HepG2 (cell line): ENCODE measurements around the gene STRBP.

ENCODE experiments used
- CBFB ChIP-seq: sonication (generic); formaldehyde crosslinking; IDR thresholded peaks from 2 replicates; pipeline ENCODE4 v1.4.0; 2020; ENCODE audit warnings: missing genetic modification reagents
- EZH2 ChIP-seq: conservative IDR thresholded peaks from 2 replicates; pipeline ENCODE4 v1.6.1; 2012; ENCODE audit warnings: mild to moderate bottlenecking, low read depth, low read length, moderate library complexity
- JUND ChIP-seq: sonication (generic); formaldehyde crosslinking; IDR thresholded peaks from 2 replicates; pipeline ENCODE4 v1.8.0; 2022; ENCODE audit warnings: mild to moderate bottlenecking, missing genetic modification reagents
- ZFP36 ChIP-seq: fragments of 150-350 bp; IDR thresholded peaks from 2 replicates; pipeline ENCODE4 v1.6.1; 2018; ENCODE audit warnings: borderline replicate concordance, low read length, low read depth; ENCODE audit not compliant: partially characterized antibody
- ZNF34 ChIP-seq: sonication (generic); formaldehyde crosslinking; IDR thresholded peaks from 2 replicates; pipeline ENCODE4 v1.4.0; 2020; ENCODE audit warnings: mild to moderate bottlenecking, missing genetic modification reagents, borderline replicate concordance
- TF ChIP-seq, protein P1 (sequence below): sonication (generic); formaldehyde crosslinking; IDR thresholded peaks from 2 replicates; pipeline ENCODE4 v1.4.0; 2020; ENCODE audit warnings: missing genetic modification reagents
- TF ChIP-seq, protein P2 (sequence below): sonication (generic); formaldehyde crosslinking; IDR thresholded peaks from 2 replicates; pipeline ENCODE4 v1.5.0; 2020; ENCODE audit warnings: mild to moderate bottlenecking, missing genetic modification reagents, moderate library complexity
- TF ChIP-seq, protein P3 (sequence below), 2 experiments: fragments of 450-650 bp in 1 of 2; sonication (generic) in 1 of 2; formaldehyde crosslinking in 1 of 2; IDR thresholded peaks; 2 replicates each; pipeline versions ENCODE4 v1.6.1 to v1.8.0; 2016 to 2022; ENCODE audit warnings: antibody characterized with exemption in 1 of 2, mild to moderate bottlenecking in 1 of 2, missing genetic modification reagents in 1 of 2

DNA sequence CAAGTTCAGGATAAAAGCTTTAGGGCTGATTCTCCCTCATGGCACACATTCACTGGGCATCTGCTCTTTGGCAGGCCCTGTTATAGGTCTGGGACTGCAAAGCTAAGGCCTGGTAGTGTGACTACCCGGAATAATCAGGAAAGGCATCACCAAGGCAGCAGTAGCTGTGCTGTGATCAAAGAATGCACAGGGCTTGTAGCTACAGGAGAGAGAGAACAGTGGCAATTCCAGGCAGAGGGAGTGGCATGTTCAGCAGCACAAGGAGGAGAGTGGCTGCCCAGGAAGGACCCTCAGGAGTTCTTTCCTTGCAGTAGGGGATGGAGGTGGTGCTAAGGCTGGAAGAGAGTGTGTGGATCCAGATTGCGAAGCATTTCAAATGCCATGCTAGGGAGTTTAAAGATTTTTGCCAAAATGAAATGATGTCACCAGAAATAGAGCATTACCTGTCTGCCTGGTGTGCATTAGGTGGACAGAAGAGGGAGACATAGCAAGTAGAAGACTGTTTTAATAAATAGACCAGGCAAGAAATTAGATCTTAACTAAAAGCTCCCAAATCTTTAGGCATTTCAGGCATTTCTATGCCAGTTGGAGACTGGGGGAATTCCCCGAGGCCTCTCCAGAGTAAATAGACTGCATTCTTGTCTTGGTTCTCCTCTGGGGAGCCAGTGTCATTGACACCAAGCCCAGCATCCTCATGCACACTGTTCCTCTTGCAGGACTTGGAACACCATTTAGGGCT, 165.8 kb downstream of the STRBP start:
- TF ChIP-seq, protein P1, sequence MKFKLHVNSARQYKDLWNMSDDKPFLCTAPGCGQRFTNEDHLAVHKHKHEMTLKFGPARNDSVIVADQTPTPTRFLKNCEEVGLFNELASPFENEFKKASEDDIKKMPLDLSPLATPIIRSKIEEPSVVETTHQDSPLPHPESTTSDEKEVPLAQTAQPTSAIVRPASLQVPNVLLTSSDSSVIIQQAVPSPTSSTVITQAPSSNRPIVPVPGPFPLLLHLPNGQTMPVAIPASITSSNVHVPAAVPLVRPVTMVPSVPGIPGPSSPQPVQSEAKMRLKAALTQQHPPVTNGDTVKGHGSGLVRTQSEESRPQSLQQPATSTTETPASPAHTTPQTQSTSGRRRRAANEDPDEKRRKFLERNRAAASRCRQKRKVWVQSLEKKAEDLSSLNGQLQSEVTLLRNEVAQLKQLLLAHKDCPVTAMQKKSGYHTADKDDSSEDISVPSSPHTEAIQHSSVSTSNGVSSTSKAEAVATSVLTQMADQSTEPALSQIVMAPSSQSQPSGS (CRISPR knock-in tag) = no peak
- TF ChIP-seq, protein P2, sequence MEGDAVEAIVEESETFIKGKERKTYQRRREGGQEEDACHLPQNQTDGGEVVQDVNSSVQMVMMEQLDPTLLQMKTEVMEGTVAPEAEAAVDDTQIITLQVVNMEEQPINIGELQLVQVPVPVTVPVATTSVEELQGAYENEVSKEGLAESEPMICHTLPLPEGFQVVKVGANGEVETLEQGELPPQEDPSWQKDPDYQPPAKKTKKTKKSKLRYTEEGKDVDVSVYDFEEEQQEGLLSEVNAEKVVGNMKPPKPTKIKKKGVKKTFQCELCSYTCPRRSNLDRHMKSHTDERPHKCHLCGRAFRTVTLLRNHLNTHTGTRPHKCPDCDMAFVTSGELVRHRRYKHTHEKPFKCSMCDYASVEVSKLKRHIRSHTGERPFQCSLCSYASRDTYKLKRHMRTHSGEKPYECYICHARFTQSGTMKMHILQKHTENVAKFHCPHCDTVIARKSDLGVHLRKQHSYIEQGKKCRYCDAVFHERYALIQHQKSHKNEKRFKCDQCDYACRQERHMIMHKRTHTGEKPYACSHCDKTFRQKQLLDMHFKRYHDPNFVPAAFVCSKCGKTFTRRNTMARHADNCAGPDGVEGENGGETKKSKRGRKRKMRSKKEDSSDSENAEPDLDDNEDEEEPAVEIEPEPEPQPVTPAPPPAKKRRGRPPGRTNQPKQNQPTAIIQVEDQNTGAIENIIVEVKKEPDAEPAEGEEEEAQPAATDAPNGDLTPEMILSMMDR (CRISPR knock-in tag) = peak; percentile 37
- TF ChIP-seq CBFB = no peak
- TF ChIP-seq EZH2 = no peak
- TF ChIP-seq ZNF34 = no peak
- TF ChIP-seq ZFP36 = no peak
- TF ChIP-seq, protein P3, sequence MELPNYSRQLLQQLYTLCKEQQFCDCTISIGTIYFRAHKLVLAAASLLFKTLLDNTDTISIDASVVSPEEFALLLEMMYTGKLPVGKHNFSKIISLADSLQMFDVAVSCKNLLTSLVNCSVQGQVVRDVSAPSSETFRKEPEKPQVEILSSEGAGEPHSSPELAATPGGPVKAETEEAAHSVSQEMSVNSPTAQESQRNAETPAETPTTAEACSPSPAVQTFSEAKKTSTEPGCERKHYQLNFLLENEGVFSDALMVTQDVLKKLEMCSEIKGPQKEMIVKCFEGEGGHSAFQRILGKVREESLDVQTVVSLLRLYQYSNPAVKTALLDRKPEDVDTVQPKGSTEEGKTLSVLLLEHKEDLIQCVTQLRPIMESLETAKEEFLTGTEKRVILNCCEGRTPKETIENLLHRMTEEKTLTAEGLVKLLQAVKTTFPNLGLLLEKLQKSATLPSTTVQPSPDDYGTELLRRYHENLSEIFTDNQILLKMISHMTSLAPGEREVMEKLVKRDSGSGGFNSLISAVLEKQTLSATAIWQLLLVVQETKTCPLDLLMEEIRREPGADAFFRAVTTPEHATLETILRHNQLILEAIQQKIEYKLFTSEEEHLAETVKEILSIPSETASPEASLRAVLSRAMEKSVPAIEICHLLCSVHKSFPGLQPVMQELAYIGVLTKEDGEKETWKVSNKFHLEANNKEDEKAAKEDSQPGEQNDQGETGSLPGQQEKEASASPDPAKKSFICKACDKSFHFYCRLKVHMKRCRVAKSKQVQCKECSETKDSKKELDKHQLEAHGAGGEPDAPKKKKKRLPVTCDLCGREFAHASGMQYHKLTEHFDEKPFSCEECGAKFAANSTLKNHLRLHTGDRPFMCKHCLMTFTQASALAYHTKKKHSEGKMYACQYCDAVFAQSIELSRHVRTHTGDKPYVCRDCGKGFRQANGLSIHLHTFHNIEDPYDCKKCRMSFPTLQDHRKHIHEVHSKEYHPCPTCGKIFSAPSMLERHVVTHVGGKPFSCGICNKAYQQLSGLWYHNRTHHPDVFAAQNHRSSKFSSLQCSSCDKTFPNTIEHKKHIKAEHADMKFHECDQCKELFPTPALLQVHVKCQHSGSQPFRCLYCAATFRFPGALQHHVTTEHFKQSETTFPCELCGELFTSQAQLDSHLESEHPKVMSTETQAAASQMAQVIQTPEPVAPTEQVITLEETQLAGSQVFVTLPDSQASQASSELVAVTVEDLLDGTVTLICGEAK (IDR thresholded peaks at IDR 0.05) = no peak
- TF ChIP-seq, protein P3 (CRISPR knock-in tag; IDR thresholded peaks at IDR 0.05) = no peak
- no peak for TF ChIP-seq JUND
